Endothelial cell of umbilical vein (primary cell): Measurements from ENCODE around the gene LLGL2.

Experiments used
- EZH2 ChIP-seq: IDR thresholded peaks from 2 replicates; pipeline ENCODE4 v1.6.1; 2012; ENCODE audit warnings: borderline replicate concordance, low read depth, mild to moderate bottlenecking, moderate library complexity, low read length, inconsistent platforms; ENCODE audit not compliant: severe bottlenecking
- MYC ChIP-seq: IDR thresholded peaks from one replicate; pipeline ENCODE4 v1.6.1; 2011; ENCODE audit warnings: mild to moderate bottlenecking, low read depth, low read length
- POLR2A ChIP-seq: IDR thresholded peaks from 2 replicates; pipeline ENCODE4 v1.6.1; 2012; ENCODE audit warnings: low read depth, mild to moderate bottlenecking, control low read depth, low read length
- POLR2AphosphoS5 ChIP-seq: IDR thresholded peaks from 2 replicates; pipeline ENCODE4 v1.6.1; 2012; ENCODE audit warnings: low read depth, mild to moderate bottlenecking, control low read depth, low read length, moderate library complexity; ENCODE audit not compliant: insufficient read depth
- TF ChIP-seq, protein P1 (sequence below), 2 donors: IDR thresholded peaks; 1 replicate in 1 of 2; 2 replicates in 1 of 2; pipeline ENCODE4 v1.5.1; 2011; ENCODE audit warnings: low read length in 2 of 2, mild to moderate bottlenecking in 2 of 2, moderate library complexity in 2 of 2, control low read depth in 1 of 2, inconsistent platforms in 1 of 2, low read depth in 1 of 2; ENCODE audit not compliant: insufficient read depth in 1 of 2; ENCODE audit errors: extremely low read depth in 1 of 2
- TF ChIP-seq, protein P2 (sequence below): IDR thresholded peaks from 2 replicates; pipeline ENCODE4 v1.6.1; 2011; ENCODE audit not compliant: insufficient read depth, insufficient read length

DNA sequence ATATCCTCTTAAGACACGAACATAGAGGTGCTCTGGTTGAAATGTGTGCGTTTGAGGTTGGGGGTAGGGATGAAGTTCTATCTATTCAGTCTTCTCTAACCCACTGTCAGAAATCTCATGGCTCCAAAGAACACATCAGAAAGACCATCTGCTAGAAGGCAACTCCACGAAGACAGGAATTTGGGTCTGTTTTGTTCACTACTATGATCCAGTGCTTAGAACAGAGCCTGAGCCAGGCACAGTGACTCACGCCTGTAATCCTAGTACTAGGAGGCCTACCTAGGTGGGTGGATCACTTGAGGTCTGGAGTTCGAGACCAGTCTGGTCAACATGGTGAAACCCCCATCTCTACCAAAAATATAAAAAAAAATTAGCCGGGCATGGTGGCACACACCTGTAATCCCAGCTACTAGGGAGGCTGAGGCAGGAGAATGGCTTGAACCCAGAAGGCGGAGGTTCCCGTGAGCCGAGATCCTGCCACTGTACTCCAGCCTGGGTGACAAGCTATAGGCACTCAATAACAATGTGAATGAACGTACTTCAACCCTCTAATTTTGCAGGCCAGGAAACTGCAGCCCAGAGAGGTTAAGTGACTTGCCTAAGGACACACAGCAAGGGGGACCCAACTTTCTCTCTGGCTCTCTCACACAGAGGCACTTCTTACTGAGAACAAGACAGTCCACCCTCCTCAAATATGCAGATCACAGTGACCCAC lies 12.4 kb upstream of the LLGL2 start:
- TF ChIP-seq, protein P1, sequence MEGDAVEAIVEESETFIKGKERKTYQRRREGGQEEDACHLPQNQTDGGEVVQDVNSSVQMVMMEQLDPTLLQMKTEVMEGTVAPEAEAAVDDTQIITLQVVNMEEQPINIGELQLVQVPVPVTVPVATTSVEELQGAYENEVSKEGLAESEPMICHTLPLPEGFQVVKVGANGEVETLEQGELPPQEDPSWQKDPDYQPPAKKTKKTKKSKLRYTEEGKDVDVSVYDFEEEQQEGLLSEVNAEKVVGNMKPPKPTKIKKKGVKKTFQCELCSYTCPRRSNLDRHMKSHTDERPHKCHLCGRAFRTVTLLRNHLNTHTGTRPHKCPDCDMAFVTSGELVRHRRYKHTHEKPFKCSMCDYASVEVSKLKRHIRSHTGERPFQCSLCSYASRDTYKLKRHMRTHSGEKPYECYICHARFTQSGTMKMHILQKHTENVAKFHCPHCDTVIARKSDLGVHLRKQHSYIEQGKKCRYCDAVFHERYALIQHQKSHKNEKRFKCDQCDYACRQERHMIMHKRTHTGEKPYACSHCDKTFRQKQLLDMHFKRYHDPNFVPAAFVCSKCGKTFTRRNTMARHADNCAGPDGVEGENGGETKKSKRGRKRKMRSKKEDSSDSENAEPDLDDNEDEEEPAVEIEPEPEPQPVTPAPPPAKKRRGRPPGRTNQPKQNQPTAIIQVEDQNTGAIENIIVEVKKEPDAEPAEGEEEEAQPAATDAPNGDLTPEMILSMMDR (IDR thresholded peaks at IDR 0.05; ENCODE audit: extremely low read depth in 1 of 2, insufficient read depth in 1 of 2, low read depth in 1 of 2, low read length in 2 of 2) = no peak
- TF ChIP-seq EZH2 (no peak), POLR2A (no peak), MYC (no peak), POLR2AphosphoS5 (no peak)
- TF ChIP-seq, protein P2, sequence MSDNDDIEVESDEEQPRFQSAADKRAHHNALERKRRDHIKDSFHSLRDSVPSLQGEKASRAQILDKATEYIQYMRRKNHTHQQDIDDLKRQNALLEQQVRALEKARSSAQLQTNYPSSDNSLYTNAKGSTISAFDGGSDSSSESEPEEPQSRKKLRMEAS = no peak
